NOMO-1 treated with dmso at 0.1 percent for 144 hours (cell line): ENCODE results near the gene GXYLT2.
"Not testable (repeated sequence)": the region's sequence is repeated elsewhere in the genome, so short reads cannot be mapped to it uniquely, and the experiment has no call there.

Experiments
- DNase-seq: peaks from one replicate; lab custom pipeline; 2025; ENCODE audit not compliant: unreplicated experiment; lab: John Stamatoyannopoulos, UW

Gene GXYLT2

GRCh38 chr3:72972706-72973030 lies 84.8 kb downstream of the GXYLT2 start:
- no peak for DNase-seq

DNA sequence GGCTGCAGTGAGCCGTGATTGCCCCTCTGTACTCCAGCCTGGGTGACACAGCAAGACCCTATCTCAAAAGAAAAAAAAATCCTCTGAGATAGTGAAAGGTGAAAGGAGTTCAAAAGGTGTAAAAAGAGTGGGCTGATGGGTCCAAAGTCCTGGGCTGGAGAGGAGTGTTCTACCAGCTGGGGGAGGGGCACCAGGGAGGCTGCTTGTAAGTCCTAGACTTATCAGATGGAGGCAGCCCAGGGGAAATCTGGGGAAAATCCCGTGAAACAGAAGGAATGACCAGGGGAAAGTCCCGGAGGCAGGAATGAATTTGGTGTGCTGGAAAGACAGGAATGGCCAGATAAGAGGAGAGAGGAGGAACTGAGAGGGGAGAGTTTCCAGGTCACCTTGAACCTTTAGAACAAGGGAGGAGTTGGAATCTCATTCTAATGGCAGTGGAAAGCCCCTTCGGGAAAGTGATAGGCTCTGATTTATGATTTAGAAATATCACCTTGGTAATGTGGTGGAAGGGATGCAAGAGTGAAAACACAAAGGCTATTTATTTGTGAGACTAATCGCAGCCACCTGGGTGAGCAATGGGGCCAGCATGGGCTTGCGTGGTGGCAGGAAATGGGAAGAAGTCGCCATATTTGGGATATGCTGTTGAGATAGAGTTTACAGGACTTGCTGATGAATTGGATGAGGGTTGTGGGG lies 85.3 kb downstream of the GXYLT2 start:
- DNase-seq: no peak

- DNase-seq: no peak
These were observed 85.9 kb downstream of the GXYLT2 start for GRCh38 chr3:72973786-72974185.

DNA sequence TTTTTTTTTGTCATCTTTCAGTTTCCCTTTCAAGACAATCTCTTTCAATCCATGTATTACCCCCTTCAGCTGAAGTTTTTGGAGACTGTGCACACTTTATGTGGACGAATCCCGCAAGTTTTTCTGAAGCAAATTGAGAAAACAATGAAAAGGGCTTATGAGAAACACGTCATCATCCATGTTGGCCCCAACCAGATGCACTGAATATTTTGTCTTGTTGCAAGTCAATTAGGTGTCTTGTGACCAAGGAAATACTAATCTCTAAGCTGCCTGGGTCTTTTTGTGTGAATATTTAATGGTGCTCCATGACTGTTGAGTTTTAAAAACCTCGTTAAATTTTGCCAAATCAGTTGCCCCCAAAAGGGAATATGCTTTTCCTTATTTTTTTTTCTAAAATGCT lies 87.1 kb downstream of the GXYLT2 start:
- no peak for DNase-seq

DNA sequence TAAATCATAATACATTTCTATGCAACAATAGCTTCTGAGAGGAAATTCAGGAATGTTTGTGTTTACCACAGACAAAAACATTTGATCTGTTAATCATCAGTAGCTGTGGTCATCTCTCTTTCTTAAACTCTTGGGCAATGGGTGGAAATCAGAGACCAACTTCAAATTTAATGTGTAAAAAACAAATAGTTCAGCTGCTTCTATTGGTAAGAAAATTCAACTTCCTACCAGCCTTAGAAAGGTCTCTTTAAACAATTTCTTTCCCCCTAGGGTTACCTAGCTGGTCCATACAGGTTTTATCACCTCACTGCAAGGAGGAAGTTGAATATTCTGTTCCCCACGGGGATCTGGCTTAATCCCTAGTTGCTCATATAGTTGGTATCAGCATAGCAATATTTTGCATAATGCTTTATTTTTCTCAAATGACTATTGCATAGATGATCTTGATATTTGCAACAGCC lies 88.5 kb downstream of the GXYLT2 start:
- no peak for DNase-seq

- DNase-seq: peak; percentile 8
These were observed 89.4 kb downstream of the GXYLT2 start for GRCh38 chr3:72977060-72977808.

DNA sequence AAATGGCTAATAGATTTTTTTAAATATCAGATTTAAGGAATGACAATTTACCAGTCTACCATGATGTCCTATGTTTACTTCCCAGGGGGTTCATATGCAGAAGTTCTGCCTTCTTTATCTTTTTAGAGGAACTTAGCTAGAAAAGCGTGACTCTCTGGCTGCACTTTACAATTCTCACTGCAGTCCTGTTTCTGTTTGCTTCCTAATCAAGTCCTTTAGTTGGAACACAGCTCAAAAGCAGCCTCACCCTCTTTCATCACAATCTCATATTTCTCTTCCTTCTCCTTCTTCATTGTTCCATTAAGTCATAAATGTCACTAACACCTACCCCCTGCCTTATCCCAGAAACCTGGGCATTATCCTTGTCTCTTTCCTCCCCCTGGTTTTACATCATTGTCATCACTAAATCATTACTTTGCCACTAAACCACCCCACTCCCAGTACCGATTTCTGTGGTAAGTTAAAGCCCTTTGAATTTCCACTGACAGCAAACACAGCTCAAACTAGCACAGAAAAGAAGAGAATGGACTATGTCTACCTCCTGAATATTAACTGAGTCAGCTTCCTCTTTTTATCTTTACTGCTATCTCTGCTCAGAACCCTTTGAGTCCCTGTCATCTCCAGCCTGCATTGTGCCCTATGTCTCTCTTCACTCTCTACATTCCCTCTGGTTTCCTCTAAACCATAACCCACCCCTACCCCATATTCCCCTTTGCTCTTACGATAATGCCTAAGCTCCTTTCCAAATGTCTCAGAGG lies 94.9 kb downstream of the GXYLT2 start:
- no peak for DNase-seq

- DNase-seq: no peak
These were observed 97.7 kb downstream of the GXYLT2 start for GRCh38 chr3:72985576-72985975.

GRCh38 chr3:72990701-72991395 lies 103.0 kb downstream of the GXYLT2 start:
- no peak for DNase-seq

DNA sequence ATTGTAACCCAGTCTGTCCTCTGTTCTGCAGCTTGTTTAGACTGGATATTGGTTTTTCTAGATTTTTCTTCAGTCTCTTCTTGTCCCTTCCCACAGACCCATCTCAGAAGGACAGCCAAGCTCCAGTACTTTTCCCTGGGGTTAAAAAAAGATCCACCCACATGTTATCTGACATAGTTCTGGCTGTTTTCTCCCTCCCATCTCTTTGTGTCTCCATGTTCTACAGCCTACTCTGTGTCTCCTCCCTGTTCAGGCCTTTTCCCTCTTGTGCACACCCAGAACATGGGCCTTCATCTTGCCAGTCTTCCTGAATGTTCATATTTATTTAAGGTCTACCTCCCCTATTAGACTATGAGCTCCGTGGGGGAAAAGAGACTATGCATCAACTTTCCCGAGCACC lies 103.7 kb downstream of the GXYLT2 start:
- DNase-seq: no peak

GRCh38 chr3:72993391-72993790 lies 105.5 kb downstream of the GXYLT2 start:
- DNase-seq: no peak

DNA sequence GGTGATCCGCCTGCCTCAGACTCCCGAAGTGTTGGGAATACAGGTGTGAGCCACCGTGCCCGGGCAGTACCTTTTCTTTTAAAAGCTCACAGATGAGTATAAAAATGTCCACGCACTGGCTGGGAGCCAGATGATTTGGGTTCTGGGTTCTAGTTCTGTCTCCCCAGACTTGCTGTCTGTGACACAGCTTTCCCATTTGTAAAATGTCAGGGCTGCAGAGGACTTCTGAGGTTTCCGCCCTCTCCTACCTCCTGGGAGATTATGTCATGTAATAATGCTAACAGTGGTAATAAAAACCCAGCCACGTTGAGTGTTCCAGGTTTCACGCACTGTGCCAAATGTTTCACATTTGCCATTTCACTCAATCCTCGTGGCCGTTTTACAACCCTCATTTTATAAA lies 107.5 kb downstream of the GXYLT2 start:
- no peak for DNase-seq

DNA sequence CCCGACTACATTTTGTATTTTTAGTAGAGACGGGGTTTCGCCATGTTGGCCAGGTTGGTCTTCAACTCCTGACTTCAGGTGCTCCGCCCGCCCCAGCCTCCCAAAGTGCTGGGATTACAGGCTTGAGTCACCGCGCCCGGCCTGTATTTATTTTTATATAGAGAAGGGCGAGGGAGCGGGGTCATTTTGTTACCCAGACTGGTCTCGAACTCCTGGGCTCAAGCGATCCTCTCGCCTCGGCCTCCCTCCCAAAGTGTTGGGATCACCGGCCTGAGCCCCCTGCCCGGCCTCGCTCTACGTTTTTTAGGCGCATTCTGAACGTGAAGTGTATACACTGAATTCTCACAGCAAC lies 108.3 kb downstream of the GXYLT2 start:
- DNase-seq: no peak

DNA sequence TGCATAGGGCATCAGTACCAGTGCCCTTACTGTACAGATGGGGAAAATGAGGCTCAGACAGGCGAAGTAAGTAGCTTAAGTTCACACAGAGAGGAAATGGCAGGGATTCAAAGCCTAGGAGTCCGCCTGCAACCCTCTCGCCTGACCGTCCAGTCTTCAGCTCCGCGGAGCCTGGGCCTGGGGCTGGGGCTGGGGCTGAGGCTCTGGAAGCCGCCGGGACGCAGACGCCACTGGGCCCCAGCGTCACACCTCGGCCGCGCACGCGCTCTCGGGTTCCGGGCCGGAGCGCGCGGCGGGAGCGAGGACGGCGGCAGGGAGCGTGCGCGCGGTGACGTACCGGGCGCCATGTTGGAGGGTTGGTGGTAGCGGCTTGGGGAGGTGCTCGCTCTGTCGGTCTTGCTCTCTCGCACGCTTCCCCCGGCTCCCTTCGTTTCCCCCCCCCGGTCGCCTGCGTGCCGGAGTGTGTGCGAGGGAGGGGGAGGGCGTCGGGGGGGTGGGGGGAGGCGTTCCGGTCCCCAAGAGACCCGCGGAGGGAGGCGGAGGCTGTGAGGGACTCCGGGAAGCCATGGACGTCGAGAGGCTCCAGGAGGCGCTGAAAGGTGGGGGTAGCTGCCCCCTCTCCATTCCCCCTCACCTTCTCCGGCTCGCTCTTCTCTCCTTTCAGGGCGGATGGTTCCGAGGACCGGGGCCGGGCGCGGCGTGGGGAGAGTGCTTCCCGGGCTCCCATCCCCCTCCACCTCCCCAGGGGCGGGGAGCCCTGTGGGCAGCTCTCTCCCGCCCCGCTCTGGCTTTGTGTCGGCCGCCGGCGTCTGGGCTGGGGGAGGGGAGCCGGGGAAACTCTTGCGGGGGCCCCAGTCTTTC lies 108.9 kb downstream of the GXYLT2 start, which contains the start of gene PPP4R2:
Gene PPP4R2, plus strand, starts transcription at position 339 of the 861 bp plus-strand sequence. Its CDS starts 227 bp downstream, at position 566.
- peak; percentile 82 for DNase-seq

- DNase-seq: peak; percentile 8
These were observed 109.6 kb downstream of the GXYLT2 start for GRCh38 chr3:72997421-72997961.

GRCh38 chr3:72998466-72998865 lies 110.6 kb downstream of the GXYLT2 start:
- DNase-seq: no peak

DNA sequence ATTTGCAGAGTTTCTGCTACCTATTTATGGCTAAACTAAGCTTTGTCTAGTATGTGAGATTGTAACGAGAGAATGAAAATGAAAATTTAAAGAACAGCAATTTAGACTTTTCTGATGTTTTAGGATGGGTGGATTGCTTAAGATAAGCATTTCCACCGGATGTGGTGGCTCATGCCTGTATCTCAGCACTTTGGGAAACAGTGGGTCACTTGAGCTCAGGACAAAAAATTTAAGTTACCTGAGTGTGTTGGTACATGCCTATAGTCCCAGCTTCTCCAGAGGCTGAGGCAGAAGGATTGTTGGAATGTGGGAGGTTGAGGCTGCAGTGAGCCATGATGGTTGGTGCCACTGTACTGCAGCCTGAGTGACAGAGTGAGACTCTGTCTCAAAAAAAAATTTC lies 112.1 kb downstream of the GXYLT2 start:
- DNase-seq: no peak

GRCh38 chr3:73003050-73003449 lies 115.2 kb downstream of the GXYLT2 start:
- not testable (repeated sequence) for DNase-seq

- no peak for DNase-seq
These were observed 116.5 kb downstream of the GXYLT2 start for GRCh38 chr3:73004316-73004715.
